Endothelial cell of umbilical vein (primary cell): ENCODE measurements around the gene ARL10. TPM values are rescaled to one million over a fixed set of nuclear protein-coding genes. Genes with fewer than 3 reads are reported as not detected.

Experiments
- BruUV-seq: library from RNA; stranded (reverse); fragments of 400-500 nt; replicated peaks from 2 replicates; lab custom pipeline; 2021; lab: Mats Ljungman, UMichigan
- CTCF ChIA-PET: fragments of 300-600, 350-600 bp; sonication (Branson Sonifier 250); formaldehyde crosslinking; loops from one replicate; lab custom pipeline; 2021; ENCODE audit warnings: antibody characterized with exemption, inconsistent platforms; lab: Charles Lee
- POLR2A ChIA-PET: fragments of 300-600, 350-600 bp; sonication (Branson Sonifier 250); formaldehyde crosslinking; loops from one replicate; lab custom pipeline; 2021; ENCODE audit warnings: antibody characterized with exemption, inconsistent platforms; lab: Charles Lee
- DNase-seq: peaks from one replicate; pipeline ENCODE4 v3.0.0-alpha.2; 2011; ENCODE audit warnings: low read depth, low spot score
- FAIRE-seq: peaks from 2 replicates; lab custom pipeline; 2011; peaks lifted over from hg19 to GRCh38; lab: Jason Lieb, UNC
- H2AFZ ChIP-seq: 2 replicates; pipeline ENCODE4 v1.6.0; 2012; ENCODE audit warnings: low read depth, low read length, control low read depth, inconsistent platforms
- H3K27ac ChIP-seq: 2 replicates; pipeline ENCODE4 v1.5.1; 2011; ENCODE audit warnings: low read depth, mild to moderate bottlenecking, control low read depth, low read length, moderate library complexity; ENCODE audit not compliant: insufficient read depth
- H3K27me3 ChIP-seq, 2 experiments: 2 replicates each; pipeline versions ENCODE4 v1.6.0 to v1.6.1; 2011; ENCODE audit warnings: low read length in 2 of 2, mixed read lengths in 1 of 2; ENCODE audit not compliant: control insufficient read depth in 2 of 2, insufficient read depth in 2 of 2
- H3K36me3 ChIP-seq, 2 experiments: 2 replicates in 1 of 2; 3 replicates in 1 of 2; pipeline ENCODE4 v1.5.1; 2011; ENCODE audit warnings: low read length in 2 of 2, mild to moderate bottlenecking in 1 of 2, moderate library complexity in 1 of 2; ENCODE audit not compliant: control insufficient read depth in 2 of 2, insufficient read depth in 2 of 2; ENCODE audit errors: extremely low read depth in 1 of 2
- H3K4me1 ChIP-seq: 3 replicates; pipeline ENCODE4 v1.5.1; 2011; ENCODE audit warnings: mild to moderate bottlenecking, low read length; ENCODE audit not compliant: control insufficient read depth, insufficient read depth; ENCODE audit errors: extremely low read depth
- H3K4me2 ChIP-seq: 2 replicates; pipeline ENCODE4 v1.6.1; 2011; ENCODE audit warnings: low read length, control low read depth, mixed read lengths; ENCODE audit not compliant: insufficient read depth
- H3K4me3 ChIP-seq, 3 experiments: fragments of 200-600 bp in 1 of 3; sonication (generic), shearing (Covaris generic) in 1 of 3; replicated peaks in 1 of 3; 2 replicates each; pipeline ENCODE4 v1.5.1; 2011 to 2016; ENCODE audit warnings: control low read depth in 3 of 3, low read length in 3 of 3, mild to moderate bottlenecking in 2 of 3, inconsistent platforms in 1 of 3, low read depth in 1 of 3, moderate library complexity in 1 of 3; ENCODE audit not compliant: insufficient read depth in 1 of 3
- H3K79me2 ChIP-seq: 2 replicates; pipeline ENCODE4 v1.6.0; 2012; ENCODE audit warnings: low read length, inconsistent platforms; ENCODE audit not compliant: control insufficient read depth, insufficient read depth
- H3K9ac ChIP-seq: replicated peaks from 2 replicates; pipeline ENCODE3; 2011; ENCODE audit warnings: low read length, control low read depth; ENCODE audit not compliant: insufficient read depth; ENCODE audit errors: extremely low read depth
- H3K9me1 ChIP-seq: replicated peaks from 3 replicates; pipeline ENCODE4 v1.6.0; 2011; ENCODE audit warnings: mild to moderate bottlenecking, low read length; ENCODE audit not compliant: control insufficient read depth, insufficient read depth; ENCODE audit errors: extremely low read depth
- H3K9me3 ChIP-seq: replicated peaks from 2 replicates; pipeline ENCODE4 v1.5.1; 2012; ENCODE audit warnings: low read length, inconsistent platforms; ENCODE audit not compliant: control insufficient read depth, insufficient read depth
- H4K20me1 ChIP-seq: replicated peaks from 2 replicates; pipeline ENCODE3; 2011; ENCODE audit warnings: mild to moderate bottlenecking, low read length; ENCODE audit not compliant: control insufficient read depth, insufficient read depth; ENCODE audit errors: extremely low read depth
- EZH2 ChIP-seq: IDR thresholded peaks from 2 replicates; pipeline ENCODE4 v1.6.1; 2012; ENCODE audit warnings: borderline replicate concordance, low read depth, mild to moderate bottlenecking, moderate library complexity, low read length, inconsistent platforms; ENCODE audit not compliant: severe bottlenecking
- FOS ChIP-seq: IDR thresholded peaks from 2 replicates; pipeline ENCODE4 v1.6.1; 2011; ENCODE audit warnings: mild to moderate bottlenecking, low read length, moderate library complexity, borderline replicate concordance; ENCODE audit not compliant: insufficient read depth
- GATA2 ChIP-seq: IDR thresholded peaks from 2 replicates; pipeline ENCODE4 v1.7.0; 2011; ENCODE audit warnings: low read depth, mild to moderate bottlenecking, moderate library complexity, mixed read lengths, low read length; ENCODE audit not compliant: insufficient read length, insufficient read depth
- JUN ChIP-seq: IDR thresholded peaks from 2 replicates; pipeline ENCODE4 v1.6.1; 2011; ENCODE audit warnings: borderline replicate concordance, low read depth; ENCODE audit not compliant: insufficient read length, insufficient read depth
- MYC ChIP-seq: IDR thresholded peaks from one replicate; pipeline ENCODE4 v1.6.1; 2011; ENCODE audit warnings: mild to moderate bottlenecking, low read depth, low read length
- POLR2A ChIP-seq: IDR thresholded peaks from 2 replicates; pipeline ENCODE4 v1.6.1; 2012; ENCODE audit warnings: low read depth, mild to moderate bottlenecking, control low read depth, low read length
- POLR2AphosphoS5 ChIP-seq: IDR thresholded peaks from 2 replicates; pipeline ENCODE4 v1.6.1; 2012; ENCODE audit warnings: low read depth, mild to moderate bottlenecking, control low read depth, low read length, moderate library complexity; ENCODE audit not compliant: insufficient read depth
- dilution Hi-C: fragments of 300-500 bp; cut with MboI; formaldehyde crosslinking; loops from one replicate; pipeline ENCODE4 v1.15.0; 2019; ENCODE audit warnings: low sequenced_read_pairs; ENCODE audit not compliant: extremely low pct_ligation_motif_present
- intact Hi-C: fragments of 100-400 bp; cut with micrococcal nuclease; formaldehyde crosslinking; loops from one replicate; pipeline ENCODE4 v1.10.0; 2022
- polyA plus RNA-seq, 4 experiments: library from polyadenylated mRNA; depleted of rRNA in 3 of 4; stranded (reverse) in 3 of 4; unstranded in 1 of 4; fragments of >200 nt; gene quantifications; 2 replicates each; pipeline versions ENCODE4 v1.2.1 to v1.2.3, GENCODE V29; 2011 to 2012; ENCODE audit warnings: missing spikeins in 1 of 4
- total RNA-seq: library from RNA; stranded (reverse); gene quantifications from 2 replicates; pipeline ENCODE4 v1.2.3, GENCODE V29; 2021
- TF ChIP-seq, protein P1 (sequence below), 2 donors: IDR thresholded peaks; 1 replicate in 1 of 2; 2 replicates in 1 of 2; pipeline ENCODE4 v1.5.1; 2011; ENCODE audit warnings: low read length in 2 of 2, mild to moderate bottlenecking in 2 of 2, moderate library complexity in 2 of 2, control low read depth in 1 of 2, inconsistent platforms in 1 of 2, low read depth in 1 of 2; ENCODE audit not compliant: insufficient read depth in 1 of 2; ENCODE audit errors: extremely low read depth in 1 of 2
- TF ChIP-seq, protein P2 (sequence below): IDR thresholded peaks from 2 replicates; pipeline ENCODE4 v1.6.1; 2011; ENCODE audit not compliant: insufficient read depth, insufficient read length

The ARL10 gene
- total and polyA plus RNA-seq, 2 donors (not counting 3 experiments of a cell fraction or from before 2014, with no cell fraction given): 7.7 to 20.7 TPM

DNA sequence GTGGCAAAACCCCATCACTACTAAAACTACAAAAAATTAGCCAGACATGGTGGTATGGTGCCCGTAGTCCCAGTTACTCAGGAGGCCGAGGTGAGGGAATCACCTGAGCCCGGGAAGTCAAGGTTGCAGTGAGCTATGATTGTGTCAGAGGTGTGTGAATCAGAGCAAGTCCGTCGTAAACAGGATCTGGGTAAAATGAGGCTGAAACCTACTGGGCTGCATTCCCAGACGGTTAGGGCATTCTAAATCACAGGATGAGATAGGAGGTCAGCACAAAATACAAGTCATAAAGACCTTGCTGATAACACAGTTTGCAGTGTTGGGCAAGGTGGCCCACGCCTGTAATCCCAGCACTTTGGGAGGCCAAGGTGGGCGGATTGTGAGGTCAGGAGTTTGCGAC, 53.0 kb downstream of the ARL10 start:
- peak; percentile 45 for DNase-seq

More for the DNA sequence above, 53.0 kb downstream of the ARL10 start:
- Histone ChIP-seq H3K4me1 (peaks cover 12% of the 10 kb centered on the region), H3K4me3 (no peak overlapping the region), H3K9me1 (no peaks in the 10 kb centered on the region), H3K27me3 (no peaks in the 10 kb centered on the region), H3K4me2 (no peak overlapping the region), H4K20me1 (no peaks in the 10 kb centered on the region), H3K79me2 (peaks cover 11% of the 10 kb centered on the region), H3K9me3 (no peaks in the 10 kb centered on the region), H3K27ac (no peak overlapping the region), H3K36me3 (no peaks in the 10 kb centered on the region), H2AFZ (no peak overlapping the region), H3K9ac (no peak overlapping the region)
- no TSS peak for BruUV-seq
- dilution Hi-C loops (no loop called here), intact Hi-C loops (loop anchor here (5.0 kb wide), 1 partner anchor 69 kb away; no protein-coding TSS in a partner anchor)
- TF ChIP-seq JUN (no peak), EZH2 (no peak), GATA2 (no peak), POLR2A (no peak), FOS (no peak), POLR2AphosphoS5 (no peak), MYC (no peak)
- TF ChIP-seq, protein P1, sequence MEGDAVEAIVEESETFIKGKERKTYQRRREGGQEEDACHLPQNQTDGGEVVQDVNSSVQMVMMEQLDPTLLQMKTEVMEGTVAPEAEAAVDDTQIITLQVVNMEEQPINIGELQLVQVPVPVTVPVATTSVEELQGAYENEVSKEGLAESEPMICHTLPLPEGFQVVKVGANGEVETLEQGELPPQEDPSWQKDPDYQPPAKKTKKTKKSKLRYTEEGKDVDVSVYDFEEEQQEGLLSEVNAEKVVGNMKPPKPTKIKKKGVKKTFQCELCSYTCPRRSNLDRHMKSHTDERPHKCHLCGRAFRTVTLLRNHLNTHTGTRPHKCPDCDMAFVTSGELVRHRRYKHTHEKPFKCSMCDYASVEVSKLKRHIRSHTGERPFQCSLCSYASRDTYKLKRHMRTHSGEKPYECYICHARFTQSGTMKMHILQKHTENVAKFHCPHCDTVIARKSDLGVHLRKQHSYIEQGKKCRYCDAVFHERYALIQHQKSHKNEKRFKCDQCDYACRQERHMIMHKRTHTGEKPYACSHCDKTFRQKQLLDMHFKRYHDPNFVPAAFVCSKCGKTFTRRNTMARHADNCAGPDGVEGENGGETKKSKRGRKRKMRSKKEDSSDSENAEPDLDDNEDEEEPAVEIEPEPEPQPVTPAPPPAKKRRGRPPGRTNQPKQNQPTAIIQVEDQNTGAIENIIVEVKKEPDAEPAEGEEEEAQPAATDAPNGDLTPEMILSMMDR (IDR thresholded peaks at IDR 0.05; ENCODE audit: extremely low read depth in 1 of 2, insufficient read depth in 1 of 2, low read depth in 1 of 2, low read length in 2 of 2): no peak
- TF ChIP-seq, protein P2, sequence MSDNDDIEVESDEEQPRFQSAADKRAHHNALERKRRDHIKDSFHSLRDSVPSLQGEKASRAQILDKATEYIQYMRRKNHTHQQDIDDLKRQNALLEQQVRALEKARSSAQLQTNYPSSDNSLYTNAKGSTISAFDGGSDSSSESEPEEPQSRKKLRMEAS: no peak
- FAIRE-seq: peak; percentile 37
- ChIA-PET POLR2A (no interaction called here), CTCF (interaction anchor here (0.9 to 4.0 kb wide), 5 partner anchors 11 to 152 kb away, joined by 3 to 88 read pairs (median 6); partner anchors contain the start of gene FAF2)
